Smooth muscle cell of the umbilical artery (primary cell): ENCODE data around the gene TAF11L4. TPM values are rescaled to one million over a fixed set of nuclear protein-coding genes. Genes with fewer than 3 reads are reported as not detected.

Experiments used
- total RNA-seq: library from RNA; depleted of rRNA; stranded (reverse); fragments of >200 nt; gene quantifications from 2 replicates; pipeline ENCODE4 v1.2.3, GENCODE V29; 2014

TAF11L4 gene
- not detected in 2 replicates for total RNA-seq

GRCh38 chr5:17521501-17521900 is at the start of gene TAF11L4:
TAF11L4 (plus strand) TSS chr5:17521801.

GRCh38 chr5:17497931-17498330 is 23.7 kb upstream of the TAF11L4 start, which contains the start of gene TAF11L2:
TAF11L2 (plus strand) TSS chr5:17498231.

GRCh38 chr5:17518067-17518466 is 3.5 kb upstream of the TAF11L4 start, which contains the start of gene TAF11L3:
TAF11L3 (plus strand) TSS chr5:17518367.

DNA sequence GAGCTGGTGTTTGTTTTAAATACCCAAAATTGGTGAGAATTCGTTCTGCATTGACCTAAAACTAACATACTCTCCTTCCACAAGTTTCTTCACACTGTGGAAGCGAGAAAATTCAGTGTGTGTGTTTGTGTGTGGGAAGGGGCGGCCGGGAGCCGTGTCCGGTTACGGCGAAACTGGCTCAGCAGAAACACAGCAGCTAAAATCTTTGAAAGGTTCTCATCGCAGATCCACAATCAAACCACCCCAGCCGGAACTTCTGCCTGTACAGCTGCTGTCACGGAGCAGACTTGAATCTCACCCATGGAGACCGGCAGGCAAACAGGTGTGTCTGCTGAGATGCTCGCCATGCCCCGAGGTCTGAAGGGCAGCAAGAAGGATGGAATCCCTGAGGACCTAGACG is 3.3 kb downstream of the TAF11L4 start, which contains the start of gene TAF11L5:
Gene TAF11L5 (plus strand): TSS at position 301 of the 400 bp plus-strand sequence.

DNA sequence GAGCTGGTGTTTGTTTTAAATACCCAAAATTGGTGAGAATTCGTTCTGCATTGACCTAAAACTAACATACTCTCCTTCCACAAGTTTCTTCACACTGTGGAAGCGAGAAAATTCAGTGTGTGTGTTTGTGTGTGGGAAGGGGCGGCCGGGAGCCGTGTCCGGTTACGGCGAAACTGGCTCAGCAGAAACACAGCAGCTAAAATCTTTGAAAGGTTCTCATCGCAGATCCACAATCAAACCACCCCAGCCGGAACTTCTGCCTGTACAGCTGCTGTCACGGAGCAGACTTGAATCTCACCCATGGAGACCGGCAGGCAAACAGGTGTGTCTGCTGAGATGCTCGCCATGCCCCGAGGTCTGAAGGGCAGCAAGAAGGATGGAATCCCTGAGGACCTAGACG is 6.8 kb downstream of the TAF11L4 start, which contains the start of gene TAF11L6:
Gene TAF11L6 (plus strand): TSS at position 301 of the 400 bp plus-strand sequence.

Other genes with a start within 250 kb of the TAF11L4 start
- gene TAF11L2, start 23.6 kb upstream of the TAF11L4 start, total RNA-seq, result not detected in 2 replicates
- gene TAF11L3, start 3.4 kb upstream of the TAF11L4 start, total RNA-seq, result not detected in 2 replicates
- gene TAF11L5, start 3.4 kb downstream of the TAF11L4 start, total RNA-seq, result not detected in 2 replicates
- gene TAF11L6, start 6.9 kb downstream of the TAF11L4 start, total RNA-seq, result not detected in 2 replicates
- not detected in 2 replicates for gene TAF11L7, start 64.0 kb downstream of the TAF11L4 start, total RNA-seq
- not detected in 2 replicates for gene TAF11L8, start 69.2 kb downstream of the TAF11L4 start, total RNA-seq
- not detected in 2 replicates for gene TAF11L9, start 72.6 kb downstream of the TAF11L4 start, total RNA-seq
- not detected in 2 replicates for gene TAF11L10, start 76.0 kb downstream of the TAF11L4 start, total RNA-seq
- not detected in 2 replicates for gene TAF11L11, start 82.4 kb downstream of the TAF11L4 start, total RNA-seq
- not detected in 2 replicates for gene TAF11L12, start 88.6 kb downstream of the TAF11L4 start, total RNA-seq
- gene TAF11L13, start 110.3 kb downstream of the TAF11L4 start, total RNA-seq, result not detected in 2 replicates
- not detected in 2 replicates for gene TAF11L14, start 112.7 kb downstream of the TAF11L4 start, total RNA-seq